Esophagus mucosa (tissue), 1 donor: ENCODE data around the gene OR2M2. TPM values are rescaled to one million over a fixed set of nuclear protein-coding genes. Genes with fewer than 3 reads are reported as not detected.

ENCODE experiments used
- ATAC-seq: fragments of 200-7000 bp; cut with Tn5 transposase; one replicate; pipeline ENCODE4 v1.9.1; 2020
- total RNA-seq: library from RNA; stranded (reverse); gene quantifications from one replicate; pipeline ENCODE4 v1.2.4, GENCODE V29; 2023
- donor health status: DM: yes; HTN: yes; CAD: no.

OR2M2 gene
- not detected for total RNA-seq

- ATAC-seq, result no peak
Measured at GRCh38 chr1:248174521-248174920, at the start of gene OR2M2. Gene OR2M2 (plus strand): TSS chr1:248174821. CDS start chr1:248179986, 5,165 bp downstream.

GRCh38 chr1:248127653-248128052, 47.0 kb upstream of the OR2M2 start:
- no peak for ATAC-seq

- no peak for ATAC-seq
Measured at GRCh38 chr1:248136811-248137210, 37.8 kb upstream of the OR2M2 start.

- ATAC-seq, result no peak
Measured at GRCh38 chr1:248140846-248141245, 33.8 kb upstream of the OR2M2 start.

- no peak for ATAC-seq
Measured at GRCh38 chr1:248143311-248143710, 31.3 kb upstream of the OR2M2 start.

GRCh38 chr1:248144513-248145198, 30.0 kb upstream of the OR2M2 start, which contains the start of gene OR2M5:
Gene OR2M5 (plus strand): TSS chr1:248145148. CDS start chr1:248145148, 0 bp downstream.
- ATAC-seq, result no peak

- ATAC-seq, result no peak
Measured at GRCh38 chr1:248152056-248152827, 22.4 kb upstream of the OR2M2 start.

- ATAC-seq, result no peak
Measured at GRCh38 chr1:248155927-248156326, 18.7 kb upstream of the OR2M2 start.

- no peak for ATAC-seq
Measured at GRCh38 chr1:248158758-248159157, 15.9 kb upstream of the OR2M2 start.

- no peak for ATAC-seq
Measured at GRCh38 chr1:248164031-248164430, 10.6 kb upstream of the OR2M2 start.

- ATAC-seq, result no peak
Measured at GRCh38 chr1:248165186-248165585, 9.4 kb upstream of the OR2M2 start.

- ATAC-seq, result no peak
Measured at GRCh38 chr1:248183996-248184395, 9.4 kb downstream of the OR2M2 start.

GRCh38 chr1:248187363-248187762, 12.7 kb downstream of the OR2M2 start:
- ATAC-seq, result no peak

GRCh38 chr1:248189026-248189425, 14.4 kb downstream of the OR2M2 start:
- no peak for ATAC-seq

GRCh38 chr1:248194117-248194516, 19.5 kb downstream of the OR2M2 start:
- ATAC-seq, result no peak

- no peak for ATAC-seq
Measured at GRCh38 chr1:248196965-248197364, 22.3 kb downstream of the OR2M2 start, which contains the start of gene OR2M3. Gene OR2M3 (plus strand): TSS chr1:248197265. CDS start chr1:248203068, 5,803 bp downstream.

GRCh38 chr1:248215880-248216279, 41.3 kb downstream of the OR2M2 start:
- no peak for ATAC-seq

- no peak for ATAC-seq
Measured at GRCh38 chr1:248225537-248225936, 50.9 kb downstream of the OR2M2 start.

- ATAC-seq, result no peak
Measured at GRCh38 chr1:248229360-248229908, 54.8 kb downstream of the OR2M2 start.
